Measurements from ENCODE around the gene PTGES.

PTGES gene

GRCh38 chr9:129692534-129692933 is 60.3 kb downstream of the PTGES start:
- Histone ChIP-seq H3K36me3 (ENCODE audit: insufficient read depth, low read length) (no peaks in the 10 kb centered on the region), H3K9ac (ENCODE audit: low read depth, low read length) (no peak overlapping the region), H3K4me1 (ENCODE audit: insufficient read depth, low read length) (no peaks in the 10 kb centered on the region), H3K9me3 (ENCODE audit: control insufficient read depth, insufficient read depth, low read length) (no peaks in the 10 kb centered on the region)

Data from ES-I3 (cell line).